ENCODE measurements around the gene STXBP6.

GRCh38 chr14:24848102-24848790 is 201.7 kb downstream of the STXBP6 start:
- no peak for TF ChIP-seq CTCF (IDR thresholded peaks at IDR 0.05)
- TF ChIP-seq POLR2AphosphoS5 (IDR thresholded peaks at IDR 0.05), result no peak
- no peak for TF ChIP-seq EP300 (IDR thresholded peaks at IDR 0.05)
- no peak for TF ChIP-seq POLR2A (IDR thresholded peaks at IDR 0.05)
